ENCODE measurements around the gene KLHL33. TPM values are rescaled to one million over a fixed set of nuclear protein-coding genes. Genes with fewer than 3 reads are reported as not detected.

Gene KLHL33
- total RNA-seq, 1 experiment from 2014 or later: not detected

DNA sequence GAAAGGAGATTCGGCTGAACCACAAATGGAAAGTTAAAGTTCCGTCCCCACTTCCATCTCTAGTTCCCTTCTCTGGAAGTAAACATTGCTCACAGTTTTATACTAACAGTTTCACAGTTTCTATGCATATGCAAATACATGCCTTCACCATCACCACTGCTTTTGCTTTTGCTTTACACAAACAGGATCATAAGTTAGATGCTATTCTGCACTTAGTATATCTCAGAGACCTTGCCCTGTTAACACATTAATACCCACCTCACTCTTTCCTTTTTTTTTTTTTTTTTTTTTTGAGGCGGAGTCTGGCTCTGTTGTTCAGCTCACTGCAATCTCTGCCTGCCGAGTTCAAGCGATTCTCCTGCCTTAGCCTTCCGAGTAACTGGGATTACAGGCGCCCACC lies 23.6 kb downstream of the KLHL33 start:
- peak in 1 of 2 experiments; percentile 13 for DNase-seq
- Histone ChIP-seq H3K4me1 (no peaks in the 10 kb centered on the region), H3K27me3 (no peaks in the 10 kb centered on the region), H3K9me3 (replicated peaks) (no peaks in the 10 kb centered on the region), H3K36me3 (no peaks in the 10 kb centered on the region), H3K27ac (no peak overlapping the region), H3K4me3 (peak overlapping the region; percentile 70)

DNA sequence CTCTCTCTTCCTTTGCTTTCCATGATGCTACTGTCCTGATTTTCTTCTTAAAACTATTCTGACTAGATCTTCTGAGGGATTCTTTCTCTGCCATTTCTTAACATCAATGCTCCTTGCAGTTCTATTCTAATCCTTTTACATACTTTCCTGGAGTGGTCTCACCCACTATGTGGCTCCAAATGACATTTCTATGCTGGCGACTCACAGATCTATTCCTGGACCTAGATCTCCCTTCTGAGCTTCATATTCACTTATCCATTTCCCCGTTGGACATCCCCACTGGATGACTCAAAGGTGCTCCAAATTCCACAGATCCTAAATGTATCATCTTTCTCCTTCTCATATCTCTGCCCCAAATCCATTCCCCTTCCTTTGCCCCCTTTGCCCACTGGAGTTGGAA lies 26.7 kb downstream of the KLHL33 start:
- Histone ChIP-seq H3K36me3 (no peaks in the 10 kb centered on the region; the same call in 1 of the 2 replicates), H3K27ac (no peak overlapping the region), H3K9me3 (replicated peaks) (no peaks in the 10 kb centered on the region), H3K27me3 (no peaks in the 10 kb centered on the region), H3K4me1 (no peaks in the 10 kb centered on the region), H3K4me3 (no peak overlapping the region)
- DNase-seq: no peak

DNA sequence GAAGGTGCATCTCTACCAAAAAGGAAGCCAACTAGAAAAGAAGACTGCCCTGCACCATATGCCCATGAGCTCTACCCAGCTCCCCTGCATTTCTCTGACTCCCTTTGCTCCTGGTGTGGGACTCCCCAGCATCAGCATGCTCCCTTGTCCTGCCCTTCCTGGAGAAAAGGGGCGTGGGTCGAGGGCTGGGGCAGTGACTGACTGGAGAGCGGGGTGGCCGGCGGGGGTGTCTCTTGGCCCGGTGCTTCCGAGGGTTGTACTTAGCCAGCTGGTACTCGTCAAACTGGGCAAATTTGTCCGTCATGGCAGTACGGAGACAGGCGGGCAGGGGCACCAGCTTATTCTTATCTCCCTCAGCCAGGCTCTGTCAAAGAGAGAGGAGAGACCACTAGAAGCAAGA lies 32.4 kb downstream of the KLHL33 start:
- Histone ChIP-seq H3K9me3 (replicated peaks) (no peaks in the 10 kb centered on the region), H3K27me3 (no peaks in the 10 kb centered on the region), H3K36me3 (peaks cover 2% of the 10 kb centered on the region), H3K4me3 (no peak overlapping the region), H3K27ac (no peak overlapping the region), H3K4me1 (no peaks in the 10 kb centered on the region)
- DNase-seq: no peak

DNA sequence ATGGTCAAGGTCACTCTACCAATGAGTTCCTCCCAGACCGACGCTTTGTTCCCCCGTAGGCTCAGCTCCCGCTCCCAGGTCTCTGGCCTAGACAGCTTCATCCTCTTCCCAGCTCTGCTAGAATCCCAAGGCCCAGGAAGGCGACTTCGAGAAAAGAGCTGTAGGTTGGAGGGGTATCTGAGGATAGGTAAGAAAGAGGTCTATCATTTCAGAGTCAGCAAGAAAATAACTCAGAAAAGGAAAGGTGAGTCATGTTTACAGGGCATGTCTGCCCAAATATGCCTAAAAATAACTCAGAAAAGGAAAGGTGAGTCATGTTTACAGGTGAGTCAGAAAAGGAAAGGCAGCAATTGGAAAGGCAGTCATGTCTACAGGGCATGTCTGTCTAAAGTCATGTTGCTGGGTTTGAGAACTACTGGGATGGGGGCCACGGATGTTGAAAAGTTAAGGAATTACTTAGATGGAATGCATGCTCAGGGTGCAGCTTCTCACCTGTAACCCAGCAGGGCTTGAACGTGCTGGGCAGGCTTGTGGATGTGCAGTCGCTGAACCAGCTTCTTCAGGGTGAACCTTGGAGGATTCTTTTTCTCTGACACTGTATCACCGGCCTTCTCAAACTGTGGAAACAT lies 34.9 kb downstream of the KLHL33 start:
- Histone ChIP-seq H3K4me1 (no peaks in the 10 kb centered on the region), H3K27me3 (no peaks in the 10 kb centered on the region), H3K36me3 (peaks cover 2% of the 10 kb centered on the region), H3K27ac (no peak overlapping the region), H3K9me3 (replicated peaks) (no peaks in the 10 kb centered on the region), H3K4me3 (no peak overlapping the region)
- DNase-seq: no peak

DNA sequence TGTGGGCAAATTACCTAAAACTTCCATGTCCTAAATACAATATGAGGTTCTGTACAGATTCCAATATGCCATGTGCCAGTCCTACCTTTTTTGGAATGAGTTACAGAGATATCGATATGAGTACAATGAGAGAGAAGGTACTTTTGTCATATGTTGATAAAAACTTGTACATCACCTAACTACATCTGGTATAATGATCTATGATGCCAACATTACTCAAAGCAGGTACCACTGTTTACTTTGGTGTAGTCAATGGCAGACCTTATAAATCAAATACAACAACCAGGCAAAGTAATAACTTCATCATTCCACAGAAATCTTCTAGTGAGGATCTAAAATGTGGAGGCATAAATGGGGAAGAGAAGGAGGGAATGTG lies 35.4 kb downstream of the KLHL33 start:
- no peaks in the 10 kb centered on the region for H3K4me1 ChIP-seq
- peaks cover 2% of the 10 kb centered on the region; the same call in 1 of the 2 replicates for H3K36me3 ChIP-seq
- no peak for DNase-seq
- H3K4me3 ChIP-seq: no peak overlapping the region
- H3K9me3 ChIP-seq (replicated peaks): no peaks in the 10 kb centered on the region
- H3K27ac ChIP-seq: no peak overlapping the region
- no peaks in the 10 kb centered on the region for H3K27me3 ChIP-seq

DNA sequence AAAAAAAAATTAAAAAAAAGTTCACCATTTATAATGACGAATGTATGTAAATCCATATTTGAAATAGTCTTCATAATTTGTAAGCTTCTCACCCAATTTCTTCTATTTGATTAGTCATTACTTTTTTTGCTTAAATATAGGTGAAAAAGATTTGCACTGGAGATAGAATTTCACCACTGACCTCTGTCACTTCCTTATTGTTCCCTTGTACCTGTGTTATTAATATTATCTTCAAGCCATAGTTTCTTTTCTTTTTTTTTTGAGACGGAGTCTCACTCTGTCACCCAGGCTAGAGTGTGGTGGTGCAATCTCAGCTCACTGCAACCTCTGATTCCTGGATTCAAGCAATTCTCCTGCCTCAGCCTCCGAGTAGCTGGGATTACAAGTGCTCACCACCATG lies 38.5 kb downstream of the KLHL33 start:
- no peaks in the 10 kb centered on the region for H3K4me1 ChIP-seq
- DNase-seq: no peak
- H3K9me3 ChIP-seq (replicated peaks): no peaks in the 10 kb centered on the region
- H3K27ac ChIP-seq: no peak overlapping the region
- H3K27me3 ChIP-seq: no peaks in the 10 kb centered on the region
- no peak overlapping the region for H3K4me3 ChIP-seq
- peaks cover 11% of the 10 kb centered on the region; the same call in 1 of the 2 replicates for H3K36me3 ChIP-seq

DNA sequence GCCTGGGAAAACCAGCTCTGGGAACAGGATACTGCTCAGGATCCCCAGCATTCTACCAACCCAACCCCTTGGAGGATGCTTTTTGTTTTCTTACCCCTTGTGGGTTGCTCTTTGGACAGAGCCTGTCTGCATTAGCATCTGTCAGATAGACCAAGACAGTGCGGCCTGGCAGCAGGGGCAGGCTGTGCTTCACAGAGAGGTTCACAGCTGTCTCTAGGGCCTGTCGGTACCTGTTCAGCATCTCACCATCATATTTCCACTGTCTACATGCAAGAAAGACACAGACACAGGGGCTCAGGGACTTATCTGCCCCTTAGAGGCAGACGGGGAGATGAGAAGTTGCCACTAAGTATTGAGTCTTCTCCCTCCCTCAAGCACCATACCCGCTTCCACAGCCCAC lies 44.5 kb downstream of the KLHL33 start:
- no peaks in the 10 kb centered on the region for H3K27me3 ChIP-seq
- no peak for DNase-seq
- no peaks in the 10 kb centered on the region for H3K9me3 ChIP-seq (replicated peaks)
- H3K36me3 ChIP-seq: peaks cover 17% of the 10 kb centered on the region
- H3K4me1 ChIP-seq: no peaks in the 10 kb centered on the region
- H3K27ac ChIP-seq: no peak overlapping the region
- no peak overlapping the region for H3K4me3 ChIP-seq

DNA sequence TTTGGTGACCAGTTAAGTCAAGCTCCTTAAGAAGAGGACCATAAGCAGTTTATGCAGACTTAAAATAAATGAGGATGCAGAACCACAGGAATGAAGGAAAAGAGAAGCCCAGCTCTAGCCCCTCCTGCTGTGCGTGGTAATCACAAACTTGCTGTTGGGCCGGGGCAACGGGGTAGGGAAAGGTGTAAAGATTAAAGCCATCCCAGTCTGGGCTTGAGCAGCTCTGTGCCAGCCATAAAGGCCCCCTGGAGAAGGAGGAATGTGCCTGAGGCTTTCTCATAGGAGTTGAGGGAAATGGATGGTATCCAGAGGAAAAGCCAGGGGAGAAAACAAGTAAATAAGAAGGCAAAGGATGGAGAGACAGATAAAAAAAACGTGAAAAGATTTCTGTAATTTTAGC lies 47.8 kb downstream of the KLHL33 start:
- no peak for DNase-seq
- no peaks in the 10 kb centered on the region for H3K4me1 ChIP-seq
- no peak overlapping the region for H3K4me3 ChIP-seq
- H3K36me3 ChIP-seq: peaks cover 10% of the 10 kb centered on the region; the same call in 1 of the 2 replicates
- no peaks in the 10 kb centered on the region for H3K9me3 ChIP-seq (replicated peaks)
- no peaks in the 10 kb centered on the region for H3K27me3 ChIP-seq
- H3K27ac ChIP-seq: no peak overlapping the region

DNA sequence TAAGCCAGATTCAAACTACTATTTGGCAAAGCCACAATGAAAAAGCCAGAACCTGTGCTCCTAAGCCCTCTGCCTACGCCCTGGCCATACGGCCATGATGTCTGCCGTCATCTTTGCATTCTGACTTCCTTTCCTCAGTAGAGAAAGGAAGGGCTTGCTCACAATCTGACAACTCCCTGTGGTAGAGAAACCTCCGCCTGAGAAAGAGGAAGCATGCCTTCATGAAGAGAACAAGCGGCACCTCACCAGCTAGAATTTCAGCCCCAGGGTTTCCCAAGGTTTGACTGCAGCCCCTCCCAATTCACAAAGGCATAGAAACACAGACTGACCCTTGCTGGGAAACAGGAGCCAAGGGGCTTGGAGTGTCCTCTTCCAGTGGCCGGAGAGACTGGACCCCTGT lies 48.4 kb downstream of the KLHL33 start:
- H3K9me3 ChIP-seq (replicated peaks): no peaks in the 10 kb centered on the region
- no peak overlapping the region for H3K27ac ChIP-seq
- peaks cover 9% of the 10 kb centered on the region; the same call in 1 of the 2 replicates for H3K36me3 ChIP-seq
- H3K27me3 ChIP-seq: no peaks in the 10 kb centered on the region
- no peak for DNase-seq
- H3K4me3 ChIP-seq: no peak overlapping the region
- no peaks in the 10 kb centered on the region for H3K4me1 ChIP-seq

DNA sequence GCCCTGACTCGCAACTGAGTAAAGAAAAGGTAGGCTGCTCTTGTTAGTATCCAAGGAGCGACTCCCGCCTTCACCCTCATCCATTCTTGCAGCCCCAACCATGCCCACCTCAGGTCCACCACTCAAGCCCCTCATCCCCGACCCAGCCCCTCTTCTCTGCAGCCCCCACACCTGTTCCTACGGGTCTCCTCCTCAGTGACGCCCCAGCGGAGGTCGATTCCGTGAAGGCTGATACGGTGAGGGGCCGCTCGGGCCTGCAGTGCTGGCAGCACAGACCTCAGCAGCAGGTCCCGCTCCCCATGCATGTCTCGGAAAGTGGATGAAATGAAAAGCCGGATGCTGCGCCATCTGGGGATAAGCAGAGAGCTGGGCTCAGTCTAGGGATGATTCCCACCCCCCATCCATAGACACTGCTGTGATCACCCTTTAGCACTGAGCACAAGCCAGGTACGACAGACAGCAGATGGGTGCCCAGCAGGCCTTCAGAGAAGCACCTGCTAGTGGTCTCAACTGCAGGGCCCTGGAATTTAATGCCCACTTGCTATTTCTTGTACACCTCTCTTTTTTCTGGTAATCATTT lies 49.6 kb downstream of the KLHL33 start:
- peaks cover 7% of the 10 kb centered on the region; the same call in 1 of the 2 replicates for H3K36me3 ChIP-seq

DNA sequence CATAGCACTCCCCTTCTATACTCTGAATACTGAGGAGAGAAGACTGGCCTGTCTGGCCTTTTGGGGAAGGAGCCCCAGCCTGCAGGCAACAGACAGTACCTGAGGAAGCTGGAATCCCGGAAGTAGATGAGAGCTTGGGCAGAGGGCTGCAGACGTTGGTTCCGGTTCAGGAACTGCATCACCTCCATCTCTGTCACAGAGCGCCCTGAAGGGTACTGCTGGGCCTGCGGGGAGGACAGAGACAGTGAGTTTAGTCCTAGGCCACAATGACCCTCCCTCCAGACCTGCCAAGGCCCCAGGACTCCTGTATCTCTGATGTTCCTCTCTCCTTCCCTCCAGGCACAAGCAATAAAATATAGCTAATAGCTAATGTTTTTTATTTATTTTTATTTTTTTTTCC lies 51.1 kb downstream of the KLHL33 start:
- no peaks in the 10 kb centered on the region for H3K27me3 ChIP-seq
- H3K36me3 ChIP-seq: peaks cover 4% of the 10 kb centered on the region; the same call in 1 of the 2 replicates
- H3K4me1 ChIP-seq: no peaks in the 10 kb centered on the region
- no peaks in the 10 kb centered on the region for H3K9me3 ChIP-seq (replicated peaks)
- no peak for DNase-seq
- H3K4me3 ChIP-seq: no peak overlapping the region
- H3K27ac ChIP-seq: no peak overlapping the region

More for the DNA sequence above, 49.6 kb downstream of the KLHL33 start:
- Histone ChIP-seq H3K27me3 (no peaks in the 10 kb centered on the region), H3K9me3 (replicated peaks) (no peaks in the 10 kb centered on the region), H3K4me3 (no peak overlapping the region), H3K27ac (no peak overlapping the region), H3K4me1 (no peaks in the 10 kb centered on the region)
- no peak for DNase-seq

DNA sequence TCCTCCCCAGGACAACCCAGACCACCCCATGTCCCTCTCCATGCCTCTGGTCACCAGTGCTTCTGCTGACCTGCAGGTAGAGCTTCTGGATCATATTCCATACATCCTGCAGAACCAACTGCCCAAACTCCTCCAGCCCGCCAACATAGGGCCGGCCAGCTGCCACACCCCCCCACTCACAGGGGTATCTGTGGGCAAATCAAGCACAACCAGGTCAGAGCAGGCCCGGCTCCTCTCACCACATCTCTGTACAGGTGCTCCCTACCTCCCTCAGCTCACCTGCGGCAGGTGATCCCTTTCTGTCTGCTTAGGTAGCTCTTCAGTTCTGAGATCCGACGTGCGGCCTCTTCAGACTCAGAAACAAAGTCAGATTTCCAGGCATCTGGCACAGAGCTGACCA lies 51.6 kb downstream of the KLHL33 start:
- Histone ChIP-seq H3K27ac (no peak overlapping the region), H3K4me1 (no peaks in the 10 kb centered on the region), H3K4me3 (no peak overlapping the region), H3K9me3 (replicated peaks) (no peaks in the 10 kb centered on the region), H3K27me3 (no peaks in the 10 kb centered on the region), H3K36me3 (peaks cover 5% of the 10 kb centered on the region; the same call in 1 of the 2 replicates)
- DNase-seq: no peak

DNA sequence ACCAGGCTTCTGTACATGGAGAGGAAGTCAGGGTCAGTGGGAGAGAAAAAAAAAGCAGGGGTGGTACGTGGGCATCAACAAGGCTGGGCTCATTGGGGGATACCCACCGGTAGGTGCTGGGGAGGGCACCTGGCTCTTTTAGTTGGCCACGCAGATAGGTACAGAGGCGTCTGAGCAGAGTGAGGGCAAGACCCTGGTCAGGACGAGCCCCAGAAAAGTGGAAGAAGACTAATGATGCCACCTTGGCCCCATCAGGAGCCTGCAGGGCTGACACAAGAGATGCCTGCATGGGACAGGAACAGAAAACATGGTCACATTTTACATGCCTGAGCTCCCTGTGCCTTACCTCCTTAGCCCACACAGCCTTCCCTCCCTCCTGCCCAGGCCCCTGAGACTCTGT lies 52.3 kb downstream of the KLHL33 start:
- H3K36me3 ChIP-seq: peaks cover 6% of the 10 kb centered on the region; the same call in 1 of the 2 replicates
- H3K27me3 ChIP-seq: no peaks in the 10 kb centered on the region
- no peaks in the 10 kb centered on the region for H3K4me1 ChIP-seq

DNA sequence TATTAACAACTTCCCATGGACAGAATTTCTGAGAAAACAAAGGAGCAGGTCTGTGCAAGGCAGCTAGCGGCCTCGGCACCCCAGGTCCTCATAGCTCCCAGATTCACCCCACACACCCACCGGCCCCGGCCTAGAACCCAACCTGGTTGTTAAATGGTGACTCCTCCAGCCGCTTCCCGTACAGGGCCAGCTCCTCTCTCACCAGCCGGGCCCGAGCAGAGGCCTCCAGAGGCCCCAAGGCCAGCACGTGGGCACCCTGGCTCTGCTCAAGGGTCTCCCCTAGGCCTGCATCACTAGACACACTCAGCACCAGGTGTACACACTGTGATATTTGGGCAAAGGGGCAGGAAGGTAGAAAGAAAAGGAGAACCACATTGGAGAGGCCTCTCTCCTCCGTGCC lies 52.9 kb downstream of the KLHL33 start:
- no peaks in the 10 kb centered on the region for H3K27me3 ChIP-seq
- no peak overlapping the region for H3K27ac ChIP-seq
- peaks cover 6% of the 10 kb centered on the region; the same call in 1 of the 2 replicates for H3K36me3 ChIP-seq
- H3K9me3 ChIP-seq (replicated peaks): no peaks in the 10 kb centered on the region
- no peaks in the 10 kb centered on the region for H3K4me1 ChIP-seq
- DNase-seq: no peak
- H3K4me3 ChIP-seq: no peak overlapping the region

More for the DNA sequence above, 52.3 kb downstream of the KLHL33 start:
- Histone ChIP-seq H3K9me3 (replicated peaks) (no peaks in the 10 kb centered on the region), H3K27ac (no peak overlapping the region), H3K4me3 (no peak overlapping the region)
- no peak for DNase-seq

DNA sequence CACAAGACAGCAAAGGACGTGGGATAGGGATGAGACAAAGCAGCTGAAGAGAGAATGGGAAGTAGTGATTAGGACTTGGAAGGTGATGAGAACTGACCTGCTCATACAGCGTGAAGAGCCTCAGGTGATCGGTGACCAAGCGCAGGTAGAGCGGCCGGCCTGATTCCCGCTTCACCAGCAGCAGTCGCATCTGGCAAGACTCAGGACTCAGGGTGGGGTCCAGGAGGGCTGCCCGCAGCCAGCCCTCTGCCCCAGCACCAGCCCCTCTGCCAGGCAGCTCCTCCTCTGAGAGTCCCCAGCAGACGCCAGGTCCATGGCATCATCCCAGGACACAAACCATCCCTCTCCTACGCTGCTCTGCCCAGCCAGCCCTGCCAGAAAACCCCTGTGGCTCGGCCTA lies 53.4 kb downstream of the KLHL33 start:
- H3K4me3 ChIP-seq: no peak overlapping the region
- H3K36me3 ChIP-seq: 0 out of 2 replicates have a peak, but pooled peaks cover 4% of the 10 kb centered on the region
- no peak overlapping the region for H3K27ac ChIP-seq
- DNase-seq: no peak
- no peaks in the 10 kb centered on the region for H3K4me1 ChIP-seq
- H3K27me3 ChIP-seq: no peaks in the 10 kb centered on the region
- H3K9me3 ChIP-seq (replicated peaks): no peaks in the 10 kb centered on the region

DNA sequence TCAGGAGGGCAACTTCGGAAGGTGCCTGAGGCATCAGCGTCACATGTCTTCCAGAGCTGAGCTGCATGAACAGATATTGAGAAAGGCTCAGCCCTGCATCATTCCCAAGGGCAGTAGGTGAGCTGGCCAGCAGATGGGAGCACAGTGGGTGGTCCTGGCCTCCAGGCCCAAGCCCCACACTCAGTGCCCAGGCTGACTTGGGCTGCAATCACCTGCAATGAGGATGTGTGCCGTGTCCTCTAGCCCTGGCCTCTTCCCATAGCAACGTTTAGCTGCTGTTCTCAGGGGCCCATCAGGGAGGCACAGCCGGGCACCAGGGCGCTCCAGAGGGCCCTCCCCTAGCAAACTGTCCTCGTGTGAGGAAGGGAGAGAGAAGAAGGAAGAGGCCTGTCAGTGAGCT lies 54.6 kb downstream of the KLHL33 start:
- DNase-seq: no peak
- H3K9me3 ChIP-seq (replicated peaks): no peaks in the 10 kb centered on the region
- no peak overlapping the region for H3K27ac ChIP-seq
- H3K4me3 ChIP-seq: no peak overlapping the region
- H3K36me3 ChIP-seq: 0 out of 2 replicates have a peak, but pooled peaks cover 4% of the 10 kb centered on the region
- H3K4me1 ChIP-seq: no peaks in the 10 kb centered on the region
- H3K27me3 ChIP-seq: no peaks in the 10 kb centered on the region
